ENCODE measurements around the gene GCHFR. TPM values are rescaled to one million over a fixed set of nuclear protein-coding genes. Genes with fewer than 3 reads are reported as not detected.

GCHFR gene
- total RNA-seq, 4 donors from 2014 or later = 39.4 to 70.3 (median 56.2) TPM

DNA sequence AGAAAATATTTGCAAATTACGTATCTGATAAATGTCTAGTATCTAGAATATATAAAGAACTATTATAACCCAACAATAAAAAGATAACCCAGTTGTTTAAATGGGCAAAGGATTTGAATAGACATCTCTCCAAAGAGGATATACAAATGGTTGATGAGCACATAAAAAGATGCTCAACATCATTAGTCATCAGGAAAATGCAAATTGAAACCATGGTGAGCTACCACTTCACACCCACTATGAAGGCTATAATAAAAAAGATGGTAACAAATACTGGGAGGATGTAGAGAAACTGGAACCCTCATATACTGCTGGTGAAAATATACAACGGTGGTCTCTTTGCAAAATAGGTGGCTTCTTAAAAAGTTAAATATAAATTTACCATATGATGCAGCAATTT, 40.9 kb upstream of the GCHFR start:
- no peak for DNase-seq (ENCODE audit: low spot score in 2 of 2)
- 92% methylated on average over 2 of the region's 2 CpGs for WGBS
- no peaks in the 10 kb centered on the region for H3K27me3 ChIP-seq
- H3K4me1 ChIP-seq = no peaks in the 10 kb centered on the region
- no peaks in the 10 kb centered on the region for H3K36me3 ChIP-seq
- no peak overlapping the region for H3K27ac ChIP-seq
- TF ChIP-seq CTCF (IDR thresholded peaks at IDR 0.05) (no peak), POLR2A (IDR thresholded peaks at IDR 0.05) (no peak), POLR2AphosphoS5 (IDR thresholded peaks at IDR 0.05) (no peak), EP300 (IDR thresholded peaks at IDR 0.05) (no peak)
- no peak overlapping the region for H3K4me3 ChIP-seq
- H3K9me3 ChIP-seq = no peaks in the 10 kb centered on the region

DNA sequence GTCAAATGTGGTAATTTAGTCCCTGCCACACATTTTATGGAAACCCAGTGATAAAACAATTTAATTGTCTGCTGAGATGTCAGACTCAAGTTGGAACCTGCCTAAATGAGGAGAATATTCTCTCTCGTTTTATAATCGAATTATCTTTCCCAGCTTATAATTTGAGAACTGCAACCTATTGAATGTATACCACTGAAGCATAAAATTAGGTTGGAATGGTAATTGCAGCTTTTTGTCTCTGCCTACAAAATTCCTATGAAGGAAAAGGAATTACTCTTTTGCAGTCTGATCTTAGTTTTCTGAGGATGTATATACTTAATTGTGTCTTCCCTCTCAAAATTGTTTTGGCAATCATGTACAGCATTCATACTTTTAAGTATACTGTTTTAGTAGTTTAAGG, 39.9 kb upstream of the GCHFR start:
- no peaks in the 10 kb centered on the region for H3K27me3 ChIP-seq
- no peak overlapping the region for H3K4me3 ChIP-seq
- H3K9me3 ChIP-seq = no peaks in the 10 kb centered on the region
- no peak overlapping the region for H3K27ac ChIP-seq
- TF ChIP-seq POLR2AphosphoS5 (IDR thresholded peaks at IDR 0.05) (no peak), CTCF (IDR thresholded peaks at IDR 0.05) (no peak)
- DNase-seq (ENCODE audit: low spot score in 2 of 2) = no peak
- WGBS = 56% methylated on average over 2 of the region's 2 CpGs
- no peaks in the 10 kb centered on the region for H3K36me3 ChIP-seq
- no peaks in the 10 kb centered on the region for H3K4me1 ChIP-seq

DNA sequence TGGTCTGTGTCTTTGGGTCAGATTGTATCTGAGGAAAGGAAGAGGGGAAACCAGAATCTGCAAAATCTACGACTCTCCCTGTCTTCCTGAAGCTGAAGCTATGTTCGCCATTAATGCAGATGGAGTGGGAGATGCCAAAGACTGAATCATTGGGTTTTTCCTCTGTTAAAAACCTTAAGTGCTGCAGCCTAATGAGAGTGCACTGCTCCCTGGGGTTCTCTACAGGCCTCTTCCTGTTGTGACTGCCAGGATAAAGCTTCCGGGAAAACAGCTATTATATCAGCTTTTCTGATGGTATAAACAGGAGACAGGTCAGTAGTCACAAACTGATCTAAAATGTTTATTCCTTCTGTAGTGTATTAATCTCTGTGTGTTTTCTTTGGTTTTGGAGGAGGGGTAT, 32.8 kb upstream of the GCHFR start:
- 82% methylated on average over 3 of the region's 3 CpGs for WGBS
- no peak for DNase-seq (ENCODE audit: low spot score in 2 of 2)
- H3K9me3 ChIP-seq = no peaks in the 10 kb centered on the region
- TF ChIP-seq POLR2AphosphoS5 (IDR thresholded peaks at IDR 0.05) (no peak), POLR2A (IDR thresholded peaks at IDR 0.05) (no peak), CTCF (IDR thresholded peaks at IDR 0.05) (no peak), EP300 (IDR thresholded peaks at IDR 0.05) (no peak)
- peaks cover 47% of the 10 kb centered on the region for H3K36me3 ChIP-seq
- H3K4me3 ChIP-seq = no peak overlapping the region
- no peaks in the 10 kb centered on the region for H3K4me1 ChIP-seq
- H3K27me3 ChIP-seq = no peaks in the 10 kb centered on the region
- H3K27ac ChIP-seq = no peak overlapping the region

DNA sequence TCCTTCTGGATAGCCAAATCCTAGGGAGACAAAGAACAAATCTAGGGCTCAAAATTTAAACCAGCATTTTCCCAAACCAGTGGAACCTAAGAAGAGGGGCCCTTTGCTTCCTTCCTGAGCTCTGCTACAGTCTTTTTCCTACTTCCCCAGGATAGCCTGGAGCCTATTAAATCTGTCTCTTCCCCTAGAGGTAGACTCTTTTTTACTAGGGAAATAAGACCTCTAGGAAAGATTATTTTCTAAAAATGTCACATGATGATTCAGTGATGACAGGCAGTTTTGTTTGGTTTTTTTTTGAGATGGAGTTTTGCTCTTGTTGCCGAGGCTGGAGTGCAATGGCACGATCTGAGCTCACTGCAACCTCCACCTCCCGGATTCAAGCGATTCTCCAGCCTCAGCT, 27.3 kb upstream of the GCHFR start:
- DNase-seq (ENCODE audit: low spot score in 2 of 2) = no peak
- Histone ChIP-seq H3K36me3 (peaks cover 91% of the 10 kb centered on the region), H3K4me1 (no peaks in the 10 kb centered on the region), H3K9me3 (no peaks in the 10 kb centered on the region), H3K27ac (no peak overlapping the region), H3K4me3 (no peak overlapping the region), H3K27me3 (no peaks in the 10 kb centered on the region)
- no peak for TF ChIP-seq POLR2A (IDR thresholded peaks at IDR 0.05)
- no peak for TF ChIP-seq EP300 (IDR thresholded peaks at IDR 0.05)
- TF ChIP-seq POLR2AphosphoS5 (IDR thresholded peaks at IDR 0.05) = no peak
- no peak for TF ChIP-seq CTCF (IDR thresholded peaks at IDR 0.05)
- WGBS = 91% methylated on average over 4 of the region's 4 CpGs

DNA sequence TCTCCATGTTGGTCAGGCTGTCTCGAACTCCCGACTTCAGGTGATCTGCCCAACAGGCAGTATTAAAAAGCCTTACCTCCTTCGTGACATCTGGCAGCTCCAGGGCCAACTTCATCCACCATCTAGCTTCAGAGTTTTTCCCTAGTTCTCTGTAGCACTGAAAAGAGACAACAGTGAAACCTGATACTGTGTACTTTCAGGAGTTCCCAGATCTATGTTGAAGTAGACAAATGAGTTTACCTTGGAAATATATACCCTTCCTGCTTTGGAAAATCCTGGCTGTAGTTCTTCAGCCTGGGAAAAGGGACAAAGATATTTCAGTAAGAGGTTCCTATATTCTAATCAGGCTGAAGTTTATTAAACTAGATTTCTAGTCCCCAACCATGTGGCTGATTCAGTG, 26.8 kb upstream of the GCHFR start:
- Histone ChIP-seq H3K9me3 (no peaks in the 10 kb centered on the region), H3K27ac (no peak overlapping the region), H3K4me3 (no peak overlapping the region), H3K27me3 (no peaks in the 10 kb centered on the region), H3K36me3 (peaks cover 96% of the 10 kb centered on the region), H3K4me1 (no peaks in the 10 kb centered on the region)
- no peak for TF ChIP-seq POLR2AphosphoS5 (IDR thresholded peaks at IDR 0.05)
- no peak for TF ChIP-seq CTCF (IDR thresholded peaks at IDR 0.05)
- no peak for TF ChIP-seq POLR2A (IDR thresholded peaks at IDR 0.05)
- TF ChIP-seq EP300 (IDR thresholded peaks at IDR 0.05) = no peak
- DNase-seq (ENCODE audit: low spot score in 2 of 2) = no peak
- 96% methylated on average over 3 of the region's 3 CpGs for WGBS

Measured in suprapubic skin (tissue), 4 donors.